Peyer's patch (tissue), 4 donors: Measurements from ENCODE around the gene SKIC8.

ENCODE experiments used
- POLR2A ChIP-seq, 2 donors: fragments of 450-650 bp; IDR thresholded peaks; one replicate each; pipeline ENCODE4 v1.5.1; 2017; ENCODE audit warnings: antibody characterized with exemption in 2 of 2, mild to moderate bottlenecking in 2 of 2, moderate library complexity in 2 of 2
- TF ChIP-seq, protein P1 (sequence below), 6 experiments: fragments of 450-650 bp in 4 of 6; fragments of 200-600 bp in 2 of 6; sonication (generic) in 1 of 6; IDR thresholded peaks; one replicate each; pipeline ENCODE4 v1.5.1; 2017 to 2019; ENCODE audit warnings: antibody characterized with exemption in 6 of 6, mild to moderate bottlenecking in 3 of 6, moderate library complexity in 1 of 6

DNA sequence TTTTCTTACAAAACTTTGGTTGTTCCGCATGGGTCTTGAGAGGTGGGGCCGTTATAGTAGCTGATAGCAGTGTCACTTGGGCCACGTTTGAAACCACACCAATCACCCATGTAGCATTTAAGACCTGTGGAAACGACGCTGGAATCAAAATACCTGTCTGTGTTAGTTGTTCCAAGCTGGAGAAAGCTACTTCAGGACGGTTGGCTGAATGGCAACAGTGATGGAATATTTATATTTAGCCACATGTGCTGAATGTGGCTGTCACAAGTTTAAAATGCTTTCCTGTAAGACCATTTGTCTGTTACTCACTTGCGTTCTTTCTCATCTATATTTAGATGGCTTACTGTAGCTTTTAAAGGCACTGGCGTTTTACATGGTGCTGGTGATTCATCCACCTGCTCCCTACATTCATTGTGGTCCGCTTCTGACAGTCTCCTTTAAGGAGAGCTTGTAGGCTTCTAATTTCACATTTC, 33.6 kb downstream of the SKIC8 start:
- TF ChIP-seq, protein P1, sequence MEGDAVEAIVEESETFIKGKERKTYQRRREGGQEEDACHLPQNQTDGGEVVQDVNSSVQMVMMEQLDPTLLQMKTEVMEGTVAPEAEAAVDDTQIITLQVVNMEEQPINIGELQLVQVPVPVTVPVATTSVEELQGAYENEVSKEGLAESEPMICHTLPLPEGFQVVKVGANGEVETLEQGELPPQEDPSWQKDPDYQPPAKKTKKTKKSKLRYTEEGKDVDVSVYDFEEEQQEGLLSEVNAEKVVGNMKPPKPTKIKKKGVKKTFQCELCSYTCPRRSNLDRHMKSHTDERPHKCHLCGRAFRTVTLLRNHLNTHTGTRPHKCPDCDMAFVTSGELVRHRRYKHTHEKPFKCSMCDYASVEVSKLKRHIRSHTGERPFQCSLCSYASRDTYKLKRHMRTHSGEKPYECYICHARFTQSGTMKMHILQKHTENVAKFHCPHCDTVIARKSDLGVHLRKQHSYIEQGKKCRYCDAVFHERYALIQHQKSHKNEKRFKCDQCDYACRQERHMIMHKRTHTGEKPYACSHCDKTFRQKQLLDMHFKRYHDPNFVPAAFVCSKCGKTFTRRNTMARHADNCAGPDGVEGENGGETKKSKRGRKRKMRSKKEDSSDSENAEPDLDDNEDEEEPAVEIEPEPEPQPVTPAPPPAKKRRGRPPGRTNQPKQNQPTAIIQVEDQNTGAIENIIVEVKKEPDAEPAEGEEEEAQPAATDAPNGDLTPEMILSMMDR (IDR thresholded peaks at IDR 0.05), result no peak
- TF ChIP-seq POLR2A (IDR thresholded peaks at IDR 0.05), result no peak
